ENCODE results near the gene INAFM2. TPM values are rescaled to one million over a fixed set of nuclear protein-coding genes. Genes with fewer than 3 reads are reported as not detected.

INAFM2 gene
- total RNA-seq, 1 experiment from 2014 or later, result 25.4 TPM

DNA sequence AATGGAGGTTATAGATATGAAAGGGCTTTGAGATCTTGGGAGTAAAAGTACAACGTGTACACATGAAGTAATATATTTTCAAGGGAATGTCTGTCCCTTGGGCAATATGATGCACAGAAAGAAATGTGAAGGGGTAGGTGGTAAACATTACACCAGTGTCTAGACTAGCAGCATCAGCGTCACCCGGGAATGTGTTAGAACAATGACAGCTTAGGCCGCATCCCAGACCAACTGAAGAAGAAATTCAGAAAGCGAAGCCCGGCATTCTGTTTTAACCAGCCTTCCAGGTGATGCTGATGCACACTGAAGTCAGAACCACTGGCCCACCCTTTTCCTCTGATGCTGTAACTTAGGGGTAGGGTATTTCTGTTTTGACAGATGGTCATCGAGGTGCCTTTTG is 6.3 kb downstream of the INAFM2 start:
- TF ChIP-seq CTCF (conservative IDR thresholded peaks at IDR 0.05), result no peak
- Histone ChIP-seq H3K79me1 (ENCODE audit: insufficient read depth, low read depth, low read length, poor library complexity, severe bottlenecking) (no peaks in the 10 kb centered on the region), H4K5ac (ENCODE audit: insufficient read length, low read depth, low read length) (no peak overlapping the region), H2BK15ac (ENCODE audit: low read depth, low read length) (no peak overlapping the region), H4K8ac (replicated peaks; ENCODE audit: insufficient read length, low read depth, low read length) (no peak overlapping the region), H4K20me1 (ENCODE audit: control insufficient read depth, insufficient read depth, insufficient read length) (no peaks in the 10 kb centered on the region), H2AK5ac (ENCODE audit: insufficient read length, low read length) (no peak overlapping the region), H3K9me3 (ENCODE audit: control insufficient read depth, low read depth, low read length) (no peaks in the 10 kb centered on the region), H3K4ac (ENCODE audit: low read depth, low read length) (no peak overlapping the region), H3K27ac (ENCODE audit: insufficient read length, low read depth, low read length) (no peak overlapping the region), H4K91ac (ENCODE audit: insufficient read length, low read depth, low read length) (no peak overlapping the region), H3K4me1 (ENCODE audit: insufficient read depth, low read length) (peaks cover 25% of the 10 kb centered on the region; the same call in 1 of the 2 replicates), H3K4me2 (ENCODE audit: insufficient read depth, insufficient read length, low read length) (no peak overlapping the region), H2BK20ac (ENCODE audit: low read depth, low read length, poor library complexity, severe bottlenecking) (no peak overlapping the region), H2BK12ac (ENCODE audit: insufficient read length, low read depth, low read length) (no peak overlapping the region), H3K14ac (ENCODE audit: insufficient read depth, low read length) (no peak overlapping the region), H3K56ac (ENCODE audit: insufficient read length, low read depth, low read length) (no peak overlapping the region), H3K9ac (ENCODE audit: extremely low read depth, insufficient read length, low read length) (no peak overlapping the region), H3K27me3 (ENCODE audit: insufficient read depth, low read length) (no peaks in the 10 kb centered on the region), H3T11ph (ENCODE audit: low read length) (no peak overlapping the region), H3K18ac (ENCODE audit: insufficient read length, low read depth, low read length) (no peak overlapping the region), H2AFZ (ENCODE audit: low read length) (no peak overlapping the region), H3K79me2 (ENCODE audit: insufficient read depth, low read length) (no peaks in the 10 kb centered on the region), H3K23ac (ENCODE audit: insufficient read length, low read depth, low read length) (no peak overlapping the region), H2BK120ac (ENCODE audit: low read depth, low read length, poor library complexity, severe bottlenecking) (no peak overlapping the region), H3K23me2 (ENCODE audit: insufficient read length, low read depth, low read length, poor library complexity, severe bottlenecking) (peaks cover under 1% of the 10 kb centered on the region), H2BK5ac (ENCODE audit: insufficient read length, low read length) (no peak overlapping the region)
- peaks cover 60 to 63% of the 10 kb centered on the region in 2 experiments for H3K4me1 Mint-ChIP-seq
- peaks cover 4 to 28% (median 13%) of the 10 kb centered on the region in 3 experiments; a peak in 6 of 7 replicates for H3K36me3 Mint-ChIP-seq (ENCODE audit: insufficient read depth in 1 of 3, low read depth in 3 of 3)
- H3K4me3 Mint-ChIP-seq, result no peak overlapping the region
- DNase-seq, result no peak
- WGBS (ENCODE audit: extremely low coverage, insufficient read length, low lambda C conversion rate), result no CpG with 5 or more reads among the region's 7 CpGs
- no peak overlapping the region for H3K27ac Mint-ChIP-seq
- peaks cover 0 to 6% of the 10 kb centered on the region in 2 experiments; a peak in 1 of 5 replicates for H3K9me3 Mint-ChIP-seq
- H3K27me3 Mint-ChIP-seq (ENCODE audit: low read depth), result peaks cover 14% of the 10 kb centered on the region
